Ishikawa (cell line): ENCODE data around the gene C17orf100.

ENCODE experiments used
- CEBPB ChIP-seq: IDR thresholded peaks from 2 replicates; pipeline ENCODE4 v1.6.1; 2012
- CREB1 ChIP-seq: IDR thresholded peaks from 2 replicates; pipeline ENCODE4 v1.6.1; 2012; ENCODE audit warnings: low read depth
- EGR1 ChIP-seq: IDR thresholded peaks from 2 replicates; pipeline ENCODE4 v1.6.1; 2012
- EP300 ChIP-seq: IDR thresholded peaks from 2 replicates; pipeline ENCODE4 v1.6.1; 2012; ENCODE audit warnings: borderline replicate concordance
- NFIC ChIP-seq: IDR thresholded peaks from 2 replicates; pipeline ENCODE4 v1.6.1; 2012
- RAD21 ChIP-seq: IDR thresholded peaks from 2 replicates; pipeline ENCODE4 v1.6.1; 2012; ENCODE audit warnings: low read depth
- TAF1 ChIP-seq: IDR thresholded peaks from 2 replicates; pipeline ENCODE4 v1.6.1; 2012; ENCODE audit warnings: low read depth, mild to moderate bottlenecking
- TCF12 ChIP-seq: IDR thresholded peaks from 2 replicates; pipeline ENCODE4 v1.6.1; 2012; ENCODE audit warnings: low read depth
- TEAD4 ChIP-seq: IDR thresholded peaks from 2 replicates; pipeline ENCODE4 v1.6.1; 2012
- ZBTB7A ChIP-seq: IDR thresholded peaks from 2 replicates; pipeline ENCODE4 v1.6.1; 2012; ENCODE audit warnings: low read depth
- TF ChIP-seq, protein P1 (sequence below): IDR thresholded peaks from 2 replicates; pipeline ENCODE4 v1.6.1; 2012; ENCODE audit warnings: low read depth, mild to moderate bottlenecking
- TF ChIP-seq, protein P2 (sequence below): IDR thresholded peaks from 2 replicates; pipeline ENCODE4 v1.6.1; 2012

DNA sequence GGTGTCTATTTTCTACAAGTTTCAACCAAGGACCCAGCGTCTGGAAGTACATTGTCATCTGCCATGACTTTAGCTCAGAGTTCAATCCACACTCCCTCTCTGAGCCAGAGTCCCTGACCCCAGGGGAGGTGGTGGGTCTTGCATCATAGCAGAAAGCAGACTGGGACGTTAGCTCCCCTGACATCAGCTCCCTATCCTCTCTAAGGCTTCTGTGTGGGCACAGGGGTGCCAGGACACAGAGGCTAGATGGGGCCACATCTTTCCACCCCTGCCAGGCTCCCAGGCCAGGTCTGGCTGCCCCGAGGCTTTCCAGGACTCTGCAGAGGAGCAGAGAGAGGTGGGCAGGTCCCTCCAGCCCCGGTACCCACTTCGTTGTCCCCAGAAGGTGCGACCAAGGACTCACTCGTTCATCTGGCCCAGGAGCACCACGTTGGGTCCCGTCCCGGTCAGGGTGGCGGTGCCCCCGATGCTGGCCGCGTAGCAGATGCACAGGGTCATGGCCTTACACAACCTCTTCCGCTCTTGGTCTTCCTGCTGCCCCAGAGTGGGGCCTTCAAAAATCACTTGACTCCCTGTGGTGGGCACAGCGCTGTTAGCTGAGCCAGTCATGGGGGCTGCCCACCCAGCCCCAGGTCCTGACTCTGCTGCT, 51.1 kb downstream of the C17orf100 start:
- TF ChIP-seq, protein P1, sequence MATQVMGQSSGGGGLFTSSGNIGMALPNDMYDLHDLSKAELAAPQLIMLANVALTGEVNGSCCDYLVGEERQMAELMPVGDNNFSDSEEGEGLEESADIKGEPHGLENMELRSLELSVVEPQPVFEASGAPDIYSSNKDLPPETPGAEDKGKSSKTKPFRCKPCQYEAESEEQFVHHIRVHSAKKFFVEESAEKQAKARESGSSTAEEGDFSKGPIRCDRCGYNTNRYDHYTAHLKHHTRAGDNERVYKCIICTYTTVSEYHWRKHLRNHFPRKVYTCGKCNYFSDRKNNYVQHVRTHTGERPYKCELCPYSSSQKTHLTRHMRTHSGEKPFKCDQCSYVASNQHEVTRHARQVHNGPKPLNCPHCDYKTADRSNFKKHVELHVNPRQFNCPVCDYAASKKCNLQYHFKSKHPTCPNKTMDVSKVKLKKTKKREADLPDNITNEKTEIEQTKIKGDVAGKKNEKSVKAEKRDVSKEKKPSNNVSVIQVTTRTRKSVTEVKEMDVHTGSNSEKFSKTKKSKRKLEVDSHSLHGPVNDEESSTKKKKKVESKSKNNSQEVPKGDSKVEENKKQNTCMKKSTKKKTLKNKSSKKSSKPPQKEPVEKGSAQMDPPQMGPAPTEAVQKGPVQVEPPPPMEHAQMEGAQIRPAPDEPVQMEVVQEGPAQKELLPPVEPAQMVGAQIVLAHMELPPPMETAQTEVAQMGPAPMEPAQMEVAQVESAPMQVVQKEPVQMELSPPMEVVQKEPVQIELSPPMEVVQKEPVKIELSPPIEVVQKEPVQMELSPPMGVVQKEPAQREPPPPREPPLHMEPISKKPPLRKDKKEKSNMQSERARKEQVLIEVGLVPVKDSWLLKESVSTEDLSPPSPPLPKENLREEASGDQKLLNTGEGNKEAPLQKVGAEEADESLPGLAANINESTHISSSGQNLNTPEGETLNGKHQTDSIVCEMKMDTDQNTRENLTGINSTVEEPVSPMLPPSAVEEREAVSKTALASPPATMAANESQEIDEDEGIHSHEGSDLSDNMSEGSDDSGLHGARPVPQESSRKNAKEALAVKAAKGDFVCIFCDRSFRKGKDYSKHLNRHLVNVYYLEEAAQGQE, result no peak
- TF ChIP-seq RAD21, result no peak
- TF ChIP-seq ZBTB7A, result no peak
- TF ChIP-seq EP300, result no peak
- TF ChIP-seq NFIC, result no peak
- no peak for TF ChIP-seq TCF12
- no peak for TF ChIP-seq TAF1
- no peak for TF ChIP-seq CREB1
- TF ChIP-seq, protein P2, sequence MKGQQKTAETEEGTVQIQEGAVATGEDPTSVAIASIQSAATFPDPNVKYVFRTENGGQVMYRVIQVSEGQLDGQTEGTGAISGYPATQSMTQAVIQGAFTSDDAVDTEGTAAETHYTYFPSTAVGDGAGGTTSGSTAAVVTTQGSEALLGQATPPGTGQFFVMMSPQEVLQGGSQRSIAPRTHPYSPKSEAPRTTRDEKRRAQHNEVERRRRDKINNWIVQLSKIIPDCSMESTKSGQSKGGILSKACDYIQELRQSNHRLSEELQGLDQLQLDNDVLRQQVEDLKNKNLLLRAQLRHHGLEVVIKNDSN, result no peak
- TF ChIP-seq TEAD4, result no peak
- TF ChIP-seq CEBPB, result no peak
- TF ChIP-seq EGR1, result no peak
